Esophagus (tissue), 2 donors: ENCODE measurements around the gene ICE1. TPM values are rescaled to one million over a fixed set of nuclear protein-coding genes. Genes with fewer than 3 reads are reported as not detected.
"Not testable (repeated sequence)": the region's sequence is repeated elsewhere in the genome, so short reads cannot be mapped to it uniquely, and the experiment has no call there.

ENCODE experiments used
- H3K27ac ChIP-seq, 2 donors: one replicate each; pipeline ENCODE4 v1.5.1; 2013; ENCODE audit warnings: low read depth in 2 of 2, mild to moderate bottlenecking in 2 of 2, inconsistent platforms in 1 of 2, low read length in 1 of 2, moderate library complexity in 1 of 2
- H3K27me3 ChIP-seq, 2 donors: one replicate each; pipeline ENCODE4 v1.6.1; 2013; ENCODE audit warnings: low read length in 2 of 2, control low read depth in 1 of 2, mild to moderate bottlenecking in 1 of 2; ENCODE audit not compliant: insufficient read depth in 2 of 2, control insufficient read depth in 1 of 2
- H3K36me3 ChIP-seq, 2 donors: one replicate each; pipeline ENCODE4 v1.6.1; 2013; ENCODE audit warnings: low read length in 1 of 2; ENCODE audit not compliant: control insufficient read depth in 2 of 2, insufficient read depth in 2 of 2
- H3K4me1 ChIP-seq, 2 donors: one replicate each; pipeline ENCODE4 v1.6.1; 2013; ENCODE audit warnings: low read length in 1 of 2; ENCODE audit not compliant: control insufficient read depth in 2 of 2, insufficient read depth in 2 of 2
- H3K4me3 ChIP-seq, 2 donors: one replicate each; pipeline ENCODE4 v1.5.1; 2013; ENCODE audit warnings: low read length in 2 of 2, mild to moderate bottlenecking in 2 of 2, low read depth in 1 of 2, moderate library complexity in 1 of 2
- H3K9me3 ChIP-seq, 2 donors: one replicate each; pipeline ENCODE4 v1.6.1; 2013; ENCODE audit warnings: mild to moderate bottlenecking in 2 of 2, low read depth in 1 of 2, low read length in 1 of 2, moderate library complexity in 1 of 2; ENCODE audit not compliant: control insufficient read depth in 2 of 2, insufficient read depth in 1 of 2
- WGBS, 2 donors: extraction: QIAGEN DNeasy Blood & Tissue Kit; methylation state at CpG; one replicate each; pipeline ENCODE4 v1.1.7; 2013; 5-methylcytosine and 5-hydroxymethylcytosine counted together
- polyA plus RNA-seq, 2 donors: library from polyadenylated mRNA; stranded (reverse); fragments of 200-250 nt; gene quantifications; one replicate each; pipeline ENCODE4 v1.2.3, GENCODE V29; 2013
- donor health status: healthy with polysubstance abuse.
- donor health status: Bipolar disorder and iron deficiency.

ICE1 gene
- polyA plus RNA-seq, 2 donors, result 3.2 to 4.8 TPM

- Histone ChIP-seq H3K36me3 (peaks cover 0 to 5% of the 10 kb centered on the region in 2 donors), H3K27me3 (no peaks in the 10 kb centered on the region), H3K27ac (no peak overlapping the region), H3K4me3 (no peak overlapping the region), H3K9me3 (no peaks in the 10 kb centered on the region), H3K4me1 (no peaks in the 10 kb centered on the region)
- WGBS, 2 donors, result 91% methylated on average over 2 of the region's 2 CpGs
Measured at GRCh38 chr5:5483350-5483749, 60.9 kb downstream of the ICE1 start.

- Histone ChIP-seq H3K4me3 (no peak overlapping the region), H3K4me1 (no peaks in the 10 kb centered on the region), H3K9me3 (no peaks in the 10 kb centered on the region), H3K36me3 (peaks cover 0 to 5% of the 10 kb centered on the region in 2 donors), H3K27me3 (no peaks in the 10 kb centered on the region), H3K27ac (no peak overlapping the region)
- WGBS, 2 donors, result 80 to 81% methylated on average over 5 of the region's 5 CpGs
Measured at GRCh38 chr5:5483880-5484598, 61.6 kb downstream of the ICE1 start.

- Histone ChIP-seq H3K36me3 (peaks cover 0 to 5% of the 10 kb centered on the region in 2 donors), H3K4me3 (no peak overlapping the region), H3K4me1 (no peaks in the 10 kb centered on the region), H3K27me3 (no peaks in the 10 kb centered on the region), H3K9me3 (no peaks in the 10 kb centered on the region), H3K27ac (no peak overlapping the region)
- WGBS, 2 donors, result 71 to 86% methylated on average over 3 of the region's 3 CpGs
Measured at GRCh38 chr5:5486122-5486521, 63.6 kb downstream of the ICE1 start.

- H3K9me3 ChIP-seq, result no peaks in the 10 kb centered on the region
- peaks cover 0 to 3% of the 10 kb centered on the region in 2 donors for H3K36me3 ChIP-seq
- no peak overlapping the region for H3K4me3 ChIP-seq
- WGBS, 2 donors, result 62 to 75% methylated on average over 3 of the region's 3 CpGs
- H3K27ac ChIP-seq, result no peak overlapping the region
- no peaks in the 10 kb centered on the region for H3K27me3 ChIP-seq
- H3K4me1 ChIP-seq, result no peaks in the 10 kb centered on the region
Measured at GRCh38 chr5:5487585-5488360, 65.3 kb downstream of the ICE1 start.

- no peak overlapping the region for H3K4me3 ChIP-seq
- no peaks in the 10 kb centered on the region for H3K27me3 ChIP-seq
- no peak overlapping the region for H3K27ac ChIP-seq
- peaks cover 0 to 3% of the 10 kb centered on the region in 2 donors for H3K4me1 ChIP-seq
- H3K9me3 ChIP-seq, result no peaks in the 10 kb centered on the region
- 69 to 70% methylated on average over 9 of the region's 9 CpGs for whole genome bisulfite sequencing, 2 donors
- peaks cover 0 to 3% of the 10 kb centered on the region in 2 donors for H3K36me3 ChIP-seq
Measured at GRCh38 chr5:5490774-5491347, 68.4 kb downstream of the ICE1 start.

GRCh38 chr5:5492087-5492933, 69.8 kb downstream of the ICE1 start:
- H3K36me3 ChIP-seq, result peaks cover 0 to 3% of the 10 kb centered on the region in 2 donors
- WGBS, 2 donors, result 29 to 30% methylated on average over 12 of the region's 12 CpGs
- peaks cover 0 to 3% of the 10 kb centered on the region in 2 donors for H3K4me1 ChIP-seq
- H3K27ac ChIP-seq, result no peak overlapping the region
- no peak overlapping the region for H3K4me3 ChIP-seq
- H3K27me3 ChIP-seq, result no peaks in the 10 kb centered on the region
- H3K9me3 ChIP-seq, result no peaks in the 10 kb centered on the region

- not testable (repeated sequence) for H3K9me3 ChIP-seq, H3K36me3 ChIP-seq, H3K27me3 ChIP-seq, H3K4me1 ChIP-seq, H3K27ac ChIP-seq, H3K4me3 ChIP-seq
- WGBS, 2 donors, result 78 to 85% methylated on average over 2 of the region's 2 CpGs
Measured at GRCh38 chr5:5492934-5493271, 70.4 kb downstream of the ICE1 start.

- Histone ChIP-seq H3K27me3 (no peaks in the 10 kb centered on the region), H3K4me1 (peaks cover 0 to 3% of the 10 kb centered on the region in 2 donors), H3K36me3 (no peaks in the 10 kb centered on the region), H3K4me3 (peak overlapping the region in 1 of 2 donors; percentile 0), H3K27ac (no peak overlapping the region), H3K9me3 (no peaks in the 10 kb centered on the region)
- WGBS, 2 donors, result 14 to 15% methylated on average over 53 to 62 of the region's 62 CpGs
Measured at GRCh38 chr5:5494489-5495402, 72.3 kb downstream of the ICE1 start.
